K562 (cell line): ENCODE data around the gene HDHD2.

Source experiments
- POLR2AphosphoS5 ChIP-seq: IDR thresholded peaks from 2 replicates; pipeline ENCODE4 v1.6.1; 2011; ENCODE audit warnings: mild to moderate bottlenecking, low read depth, low read length, moderate library complexity; ENCODE audit not compliant: control insufficient read depth, insufficient read depth
- SRF ChIP-seq, 2 experiments: fragments of 250-450, 450-650 bp in 1 of 2; sonication (Bioruptor Pico) in 1 of 2; sonication (generic) in 1 of 2; formaldehyde crosslinking; IDR thresholded peaks; 2 replicates each; pipeline versions ENCODE4 v1.5.0 to v1.5.1; 2020 to 2022; ENCODE audit warnings: mild to moderate bottlenecking in 1 of 2, missing genetic modification reagents in 1 of 2
- XRCC5 ChIP-seq: fragments of 200-400 bp; formaldehyde crosslinking; IDR thresholded peaks from 2 replicates; pipeline ENCODE4 v1.6.1; 2017; ENCODE audit warnings: low read depth, mild to moderate bottlenecking, low read length

DNA sequence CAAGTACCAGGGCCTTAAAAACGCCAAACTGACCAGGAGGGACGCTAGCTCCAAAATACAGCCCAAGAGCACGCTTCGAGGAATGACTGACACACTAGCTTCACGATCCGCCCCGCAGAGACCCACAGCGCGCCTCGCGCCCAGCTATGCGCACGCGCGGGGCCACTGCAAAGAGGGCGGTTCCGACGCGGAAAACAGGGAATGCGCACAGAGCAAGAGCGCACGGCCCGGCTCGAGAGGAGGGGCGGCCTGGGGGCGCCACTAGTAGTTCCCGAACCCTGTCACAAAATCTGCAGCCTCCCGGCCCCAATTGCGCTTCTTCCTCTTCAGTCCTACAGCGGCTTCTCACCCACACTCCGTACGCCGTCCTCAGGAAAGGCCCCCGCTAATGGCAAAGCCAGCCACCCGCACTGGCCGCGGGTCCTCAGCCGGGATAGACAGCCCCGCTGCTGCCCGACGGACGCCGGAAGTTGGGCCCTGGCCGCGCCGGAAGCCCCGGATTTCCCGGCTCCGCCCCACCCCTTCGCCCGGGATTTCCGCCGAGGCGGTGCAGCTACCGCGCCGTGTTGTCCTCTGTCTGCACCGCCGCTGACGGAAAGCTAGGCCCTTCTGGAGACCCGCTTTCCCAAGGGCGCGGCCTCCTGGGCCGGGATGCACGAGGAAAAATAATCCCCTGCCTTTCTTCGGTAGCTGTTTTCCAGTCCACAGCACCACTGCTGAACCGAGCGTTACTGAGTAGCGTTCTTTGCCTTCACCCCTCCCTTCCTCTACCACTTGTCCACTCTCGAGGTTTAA, at the start of gene HDHD2:
- TF ChIP-seq POLR2AphosphoS5 (peak; percentile 52; the same call in 1 of the 2 replicates), XRCC5 (no peak), SRF (CRISPR knock-in tag; IDR thresholded peaks at IDR 0.05) (no peak)
